HEK293 (cell line): Measurements from ENCODE around the gene JMJD6.

Experiments
- CTCF ChIA-PET: fragments of 350-600 bp; formaldehyde crosslinking; extraction: SDS; loops from one replicate; lab custom pipeline; 2021; ENCODE audit warnings: antibody characterized with exemption; lab: Yijun Ruan, JAX
- POLR2A ChIA-PET: fragments of 300-600 bp; formaldehyde crosslinking; extraction: SDS; loops from one replicate; lab custom pipeline; 2020; ENCODE audit warnings: antibody characterized with exemption, inconsistent platforms; lab: Yijun Ruan, JAX
- H3K27ac ChIP-seq: fragments of 200-500 bp; sonication (Bioruptor generic); 2 replicates; pipeline ENCODE4 v1.5.1; 2014; ENCODE audit warnings: low read depth, low read length, control low read depth, inconsistent platforms; ENCODE audit errors: extremely low read depth
- H3K36me3 ChIP-seq, 2 experiments: fragments of 200-500 bp in 1 of 2; sonication (Bioruptor generic) in 1 of 2; 1 replicate in 1 of 2; 2 replicates in 1 of 2; pipeline ENCODE4 v1.5.1; 2014 to 2017; ENCODE audit warnings: inconsistent platforms in 2 of 2, low read length in 2 of 2; ENCODE audit not compliant: control insufficient read depth in 2 of 2, insufficient read depth in 1 of 2
- H3K4me1 ChIP-seq: fragments of 200-500 bp; sonication (Bioruptor generic); 2 replicates; pipeline ENCODE4 v1.5.1; 2014; ENCODE audit warnings: mild to moderate bottlenecking, low read length, inconsistent platforms; ENCODE audit not compliant: control insufficient read depth, insufficient read depth
- H3K4me3 ChIP-seq: 2 replicates; pipeline ENCODE4 v1.5.1; 2011; ENCODE audit warnings: low read depth, mild to moderate bottlenecking, control low read depth, low read length, moderate library complexity
- H3K9me3 ChIP-seq: fragments of 200-500 bp; sonication (Bioruptor generic); 2 replicates; pipeline ENCODE4 v1.5.1; 2014; ENCODE audit warnings: low read depth, low read length, inconsistent platforms; ENCODE audit not compliant: control insufficient read depth, insufficient read depth
- BCL11B ChIP-seq: fragments of 450-650 bp; formaldehyde crosslinking; IDR thresholded peaks from 2 replicates; pipeline ENCODE4 v1.5.1; 2016; ENCODE audit warnings: low read depth, missing biosample characterization, missing genetic modification characterization
- HOXD13 ChIP-seq: sonication (generic); formaldehyde crosslinking; IDR thresholded peaks from 2 replicates; pipeline ENCODE4 v1.8.0; 2022; ENCODE audit warnings: missing genetic modification reagents, borderline replicate concordance
- KLF10 ChIP-seq: fragments of 450-650 bp; IDR thresholded peaks from 2 replicates; pipeline ENCODE4 v1.5.1; 2018; ENCODE audit warnings: missing biosample characterization, mild to moderate bottlenecking, missing genetic modification characterization
- SALL2 ChIP-seq: fragments of 450-650 bp; formaldehyde crosslinking; IDR thresholded peaks from 2 replicates; pipeline ENCODE4 v1.5.0; 2017; ENCODE audit warnings: missing biosample characterization, mild to moderate bottlenecking, missing genetic modification characterization, borderline replicate concordance
- SCRT2 ChIP-seq: fragments of 450-650 bp; formaldehyde crosslinking; IDR thresholded peaks from 2 replicates; pipeline ENCODE4 v1.5.1; 2016; ENCODE audit warnings: missing biosample characterization, missing genetic modification characterization
- SP2 ChIP-seq: fragments of 450-650 bp; formaldehyde crosslinking; IDR thresholded peaks from 2 replicates; pipeline ENCODE4 v1.5.1; 2016; ENCODE audit warnings: missing biosample characterization, missing genetic modification characterization
- TRIM28 ChIP-seq: IDR thresholded peaks from 2 replicates; pipeline ENCODE4 v1.6.1; 2011; ENCODE audit warnings: low read length, control low read depth, borderline replicate concordance
- WT1 ChIP-seq: fragments of 450-650 bp; formaldehyde crosslinking; IDR thresholded peaks from 2 replicates; pipeline ENCODE4 v1.5.1; 2016; ENCODE audit warnings: missing biosample characterization, missing genetic modification characterization
- ZBTB21 ChIP-seq: fragments of 450-650 bp; formaldehyde crosslinking; IDR thresholded peaks from 2 replicates; pipeline ENCODE4 v1.5.1; 2017; ENCODE audit warnings: missing biosample characterization, missing genetic modification characterization
- ZBTB26 ChIP-seq: fragments of 450-650 bp; formaldehyde crosslinking; optimal IDR thresholded peaks from 2 replicates; pipeline ENCODE3; 2016; ENCODE audit warnings: missing biosample characterization, mild to moderate bottlenecking, missing genetic modification characterization
- ZNF24 ChIP-seq: fragments of 450-650 bp; formaldehyde crosslinking; IDR thresholded peaks from 2 replicates; pipeline ENCODE4 v1.5.1; 2016; ENCODE audit warnings: missing biosample characterization, missing genetic modification characterization
- ZNF274 ChIP-seq, 2 experiments: fragments of 200-500 bp in 1 of 2; fragments of 450-650 bp in 1 of 2; sonication (Bioruptor generic) in 1 of 2; formaldehyde crosslinking in 1 of 2; IDR thresholded peaks; 2 replicates each; pipeline versions ENCODE4 v1.5.1 to v1.6.1; 2014 to 2016; ENCODE audit warnings: borderline replicate concordance in 1 of 2, inconsistent platforms in 1 of 2, low read length in 1 of 2, missing biosample characterization in 1 of 2, missing genetic modification characterization in 1 of 2
- ZNF335 ChIP-seq: fragments of 450-650 bp; formaldehyde crosslinking; conservative IDR thresholded peaks from 2 replicates; pipeline ENCODE4 v1.5.1; 2016; ENCODE audit warnings: missing biosample characterization, missing genetic modification characterization
- ZNF394 ChIP-seq: fragments of 450-650 bp; formaldehyde crosslinking; IDR thresholded peaks from 2 replicates; pipeline ENCODE4 v1.5.1; 2016; ENCODE audit warnings: missing biosample characterization, missing genetic modification characterization, mild to moderate bottlenecking, moderate library complexity, borderline replicate concordance
- ZNF473 ChIP-seq: fragments of 450-650 bp; formaldehyde crosslinking; IDR thresholded peaks from 2 replicates; pipeline ENCODE4 v1.5.1; 2017; ENCODE audit warnings: missing biosample characterization, missing genetic modification characterization
- ZNF501 ChIP-seq: fragments of 450-650 bp; formaldehyde crosslinking; IDR thresholded peaks from 2 replicates; pipeline ENCODE4 v1.5.1; 2016; ENCODE audit warnings: missing biosample characterization, missing genetic modification characterization
- ZNF555 ChIP-seq: fragments of 450-650 bp; formaldehyde crosslinking; conservative IDR thresholded peaks from 2 replicates; pipeline ENCODE4 v1.5.1; 2017; ENCODE audit warnings: missing biosample characterization, mild to moderate bottlenecking, missing genetic modification characterization, inconsistent platforms
- ZNF561 ChIP-seq: fragments of 450-650 bp; IDR thresholded peaks from 2 replicates; pipeline ENCODE4 v1.5.1; 2018; ENCODE audit warnings: missing biosample characterization, missing genetic modification characterization, borderline replicate concordance
- ZNF585B ChIP-seq: fragments of 450-650 bp; formaldehyde crosslinking; IDR thresholded peaks from 2 replicates; pipeline ENCODE4 v1.5.1; 2016; ENCODE audit warnings: missing biosample characterization, missing genetic modification characterization
- ZNF629 ChIP-seq: fragments of 450-650 bp; formaldehyde crosslinking; IDR thresholded peaks from 2 replicates; pipeline ENCODE4 v1.5.1; 2017; ENCODE audit warnings: missing biosample characterization, missing genetic modification characterization
- ZNF664 ChIP-seq: fragments of 450-650 bp; formaldehyde crosslinking; IDR thresholded peaks from 2 replicates; pipeline ENCODE4 v1.5.1; 2016; ENCODE audit warnings: missing biosample characterization, missing genetic modification characterization
- ZSCAN5A ChIP-seq: fragments of 450-650 bp; formaldehyde crosslinking; IDR thresholded peaks from 2 replicates; pipeline ENCODE4 v1.5.1; 2016; ENCODE audit warnings: missing biosample characterization, missing genetic modification characterization

JMJD6 gene

GRCh38 chr17:76716146-76716838, 10.1 kb downstream of the JMJD6 start (continued):
- TF ChIP-seq ZNF561 (tag by site-specific recombination) (peak; percentile 44; the same call in 1 of the 2 replicates), ZNF335 (tag by site-specific recombination) (peak; percentile 35; the same call in 1 of the 2 replicates), ZBTB21 (tag by site-specific recombination) (0 out of 2 replicates have a peak, but pooled peaks have one; percentile 44), SCRT2 (tag by site-specific recombination) (peak; percentile 97), KLF10 (tag by site-specific recombination) (peak; percentile 57)

GRCh38 chr17:76715496-76715830, 10.9 kb downstream of the JMJD6 start:
- Histone ChIP-seq H3K4me1 (peaks cover 35% of the 10 kb centered on the region), H3K4me3 (no peak overlapping the region), H3K9me3 (no peaks in the 10 kb centered on the region), H3K36me3 (peaks cover 36 to 72% of the 10 kb centered on the region in 2 experiments), H3K27ac (no peak overlapping the region; the same call in 1 of the 2 replicates)
- POLR2A ChIA-PET: interaction anchor here (0.5 to 1.5 kb wide), 3 partner anchors 10 to 14 kb away, joined by 3 to 9 read pairs (median 5); no protein-coding TSS in a partner anchor
- CTCF ChIA-PET: interaction anchor here (0.5 to 9.8 kb wide), 17 partner anchors 10 to 569 kb away, joined by 3 to 175 read pairs (median 13); partner anchors contain the start of genes JMJD6, METTL23, PRCD and ST6GALNAC1
- no peak for TF ChIP-seq ZNF24 (tag by site-specific recombination)
- no peak for TF ChIP-seq SALL2
- TF ChIP-seq ZNF629 (tag by site-specific recombination): no peak
- TF ChIP-seq SP2 (tag by site-specific recombination): no peak
- TF ChIP-seq ZNF394 (tag by site-specific recombination): no peak
- no peak for TF ChIP-seq HOXD13 (CRISPR knock-in tag)
- TF ChIP-seq ZNF585B (tag by site-specific recombination): no peak
- TF ChIP-seq ZSCAN5A (tag by site-specific recombination): no peak
- TF ChIP-seq BCL11B (tag by site-specific recombination): no peak
- no peak for TF ChIP-seq ZNF473
- TF ChIP-seq ZNF274 (IDR thresholded peaks at IDR 0.05; ENCODE audit: low read length): no peak
- no peak for TF ChIP-seq ZNF274 (tag by site-specific recombination; IDR thresholded peaks at IDR 0.05; ENCODE audit: borderline replicate concordance)
- no peak for TF ChIP-seq WT1
- no peak for TF ChIP-seq ZBTB26
- TF ChIP-seq ZNF555 (tag by site-specific recombination): no peak
- no peak for TF ChIP-seq TRIM28
- TF ChIP-seq ZNF664 (tag by site-specific recombination): no peak
- no peak for TF ChIP-seq ZNF501 (tag by site-specific recombination)
